ENCODE data around the gene SNX20.

- TF ChIP-seq POLR2A (IDR thresholded peaks at IDR 0.05) (no peak), CTCF (IDR thresholded peaks at IDR 0.05 in 4 of 5, conservative IDR thresholded peaks at IDR 0.05 in 1 of 5) (no peak)
Measured at GRCh38 chr16:50670476-50670875, 10.6 kb downstream of the SNX20 start.

All from gastrocnemius medialis (tissue), 4 donors.